GM12873 (cell line): ENCODE measurements around the gene ZDHHC8.

Experiments used
- TF ChIP-seq, protein P1 (sequence below): IDR thresholded peaks from 2 replicates; pipeline ENCODE4 v1.5.1; 2012; ENCODE audit warnings: low read depth, mild to moderate bottlenecking, moderate library complexity, low read length, control low read depth; ENCODE audit not compliant: insufficient read depth; ENCODE audit errors: missing control alignments

Gene ZDHHC8

DNA sequence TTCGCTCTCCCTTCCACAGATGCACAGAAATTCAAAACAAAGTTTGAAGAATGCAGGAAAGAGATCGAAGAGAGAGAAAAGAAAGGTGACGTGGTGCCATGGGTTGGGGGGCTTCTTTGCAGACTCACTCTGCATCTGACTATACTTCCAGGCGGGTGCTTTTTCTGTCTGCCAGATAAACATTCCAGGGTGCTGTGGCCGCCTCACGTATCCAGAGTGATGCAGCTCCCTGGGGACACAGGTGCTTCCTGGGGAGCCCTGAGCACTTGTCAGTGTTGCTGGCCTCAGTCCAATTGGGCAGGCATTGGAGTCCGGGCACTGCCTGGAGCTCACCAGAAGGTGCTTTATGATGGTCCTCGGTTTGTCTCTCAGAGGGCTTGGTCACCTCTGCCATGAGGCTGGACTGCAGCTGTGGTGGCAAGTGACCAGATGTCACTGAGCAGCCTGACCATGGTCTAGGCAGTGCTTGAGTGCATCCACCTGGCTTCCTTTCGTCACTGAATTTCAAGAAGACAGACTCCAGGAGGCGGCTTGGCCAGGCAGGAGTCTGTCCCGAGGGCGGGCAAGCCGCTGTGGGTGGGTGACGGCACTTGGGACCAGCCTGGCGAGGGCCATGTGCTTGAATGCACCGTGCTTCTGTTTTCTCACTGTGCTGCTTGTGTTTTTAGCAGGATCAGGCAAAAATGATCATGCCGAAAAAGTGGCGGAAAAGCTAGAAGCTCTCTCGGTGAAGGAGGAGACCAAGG lies 5.1 kb upstream of the ZDHHC8 start:
- TF ChIP-seq, protein P1, sequence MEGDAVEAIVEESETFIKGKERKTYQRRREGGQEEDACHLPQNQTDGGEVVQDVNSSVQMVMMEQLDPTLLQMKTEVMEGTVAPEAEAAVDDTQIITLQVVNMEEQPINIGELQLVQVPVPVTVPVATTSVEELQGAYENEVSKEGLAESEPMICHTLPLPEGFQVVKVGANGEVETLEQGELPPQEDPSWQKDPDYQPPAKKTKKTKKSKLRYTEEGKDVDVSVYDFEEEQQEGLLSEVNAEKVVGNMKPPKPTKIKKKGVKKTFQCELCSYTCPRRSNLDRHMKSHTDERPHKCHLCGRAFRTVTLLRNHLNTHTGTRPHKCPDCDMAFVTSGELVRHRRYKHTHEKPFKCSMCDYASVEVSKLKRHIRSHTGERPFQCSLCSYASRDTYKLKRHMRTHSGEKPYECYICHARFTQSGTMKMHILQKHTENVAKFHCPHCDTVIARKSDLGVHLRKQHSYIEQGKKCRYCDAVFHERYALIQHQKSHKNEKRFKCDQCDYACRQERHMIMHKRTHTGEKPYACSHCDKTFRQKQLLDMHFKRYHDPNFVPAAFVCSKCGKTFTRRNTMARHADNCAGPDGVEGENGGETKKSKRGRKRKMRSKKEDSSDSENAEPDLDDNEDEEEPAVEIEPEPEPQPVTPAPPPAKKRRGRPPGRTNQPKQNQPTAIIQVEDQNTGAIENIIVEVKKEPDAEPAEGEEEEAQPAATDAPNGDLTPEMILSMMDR, result no peak

DNA sequence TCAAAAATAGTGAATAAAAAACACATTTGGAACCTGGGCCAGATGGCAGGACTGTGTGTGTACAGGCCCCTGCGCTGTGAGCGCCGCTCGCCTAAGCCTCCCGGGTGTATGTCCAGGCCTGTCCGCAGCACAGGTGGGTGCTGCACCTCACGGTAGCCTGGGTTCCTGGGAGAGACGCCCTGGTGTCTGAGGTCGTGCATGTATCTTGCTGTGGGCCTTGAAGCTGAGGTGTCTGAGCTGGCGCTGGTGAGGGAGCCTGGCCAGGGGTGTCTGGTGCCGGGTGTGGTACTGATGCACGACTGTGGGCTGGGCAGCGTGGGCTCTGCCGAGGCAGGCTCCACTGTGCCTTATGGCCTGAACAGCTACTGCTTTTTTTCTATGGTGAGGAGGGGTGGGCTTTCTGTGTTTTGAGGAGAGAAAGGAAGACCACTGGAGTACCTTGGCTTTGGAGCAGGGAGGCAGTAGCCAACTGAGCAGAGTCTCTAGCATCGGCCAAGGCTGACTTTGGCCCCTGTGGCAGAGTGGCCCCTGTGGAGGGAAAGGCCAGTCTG lies 4.2 kb upstream of the ZDHHC8 start:
- TF ChIP-seq, protein P1, result no peak

DNA sequence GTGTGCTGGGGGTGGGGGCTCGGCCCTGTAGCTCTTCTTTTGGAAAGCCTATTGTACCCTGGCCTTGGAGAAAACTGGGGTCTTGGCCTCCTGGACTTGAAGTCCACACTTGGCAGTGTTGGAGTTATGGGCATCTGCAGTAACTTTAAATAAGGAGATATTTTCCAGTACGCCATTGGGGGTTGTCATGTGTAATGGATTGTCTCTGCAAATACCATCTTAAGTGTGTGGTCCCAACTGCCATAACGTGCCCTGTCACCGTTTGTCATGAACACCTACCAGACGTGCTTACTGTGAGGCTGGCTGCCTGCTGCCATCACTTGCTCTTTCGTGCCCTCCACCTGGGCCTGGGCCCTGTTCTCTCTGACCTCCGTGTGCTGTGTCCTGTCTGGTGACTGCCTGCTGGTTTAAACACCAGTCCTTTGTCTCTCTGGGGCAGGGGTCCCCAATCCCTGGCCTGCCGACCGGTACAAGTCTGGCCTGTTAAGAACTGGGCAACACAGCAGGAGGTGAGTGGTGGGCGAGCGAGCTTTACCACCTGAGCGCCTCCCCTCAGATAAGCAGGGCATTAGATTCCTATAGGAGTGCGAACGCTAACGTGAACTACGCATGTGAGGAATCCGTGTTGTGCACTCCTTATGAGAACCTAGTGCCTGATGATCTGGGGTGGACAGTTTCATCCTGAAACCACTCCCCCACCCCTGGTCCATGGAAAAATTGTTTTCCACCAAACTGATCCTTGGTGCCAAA lies 3.6 kb upstream of the ZDHHC8 start:
- TF ChIP-seq, protein P1, result no peak

DNA sequence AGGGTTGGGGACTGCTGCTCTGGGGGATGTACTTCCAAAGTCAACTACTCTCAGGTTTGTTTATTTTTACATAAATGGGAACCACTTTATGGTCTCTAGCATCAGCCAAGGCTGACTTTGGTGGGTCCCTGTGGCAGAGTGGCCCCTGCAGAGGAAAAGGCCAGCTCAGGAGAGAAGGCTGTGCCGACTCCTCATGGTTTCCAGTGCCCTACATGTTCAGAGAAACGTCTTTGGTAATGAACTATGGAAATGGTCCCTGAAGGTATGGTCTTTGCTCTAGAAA lies 3.0 kb upstream of the ZDHHC8 start:
- TF ChIP-seq, protein P1, result no peak

DNA sequence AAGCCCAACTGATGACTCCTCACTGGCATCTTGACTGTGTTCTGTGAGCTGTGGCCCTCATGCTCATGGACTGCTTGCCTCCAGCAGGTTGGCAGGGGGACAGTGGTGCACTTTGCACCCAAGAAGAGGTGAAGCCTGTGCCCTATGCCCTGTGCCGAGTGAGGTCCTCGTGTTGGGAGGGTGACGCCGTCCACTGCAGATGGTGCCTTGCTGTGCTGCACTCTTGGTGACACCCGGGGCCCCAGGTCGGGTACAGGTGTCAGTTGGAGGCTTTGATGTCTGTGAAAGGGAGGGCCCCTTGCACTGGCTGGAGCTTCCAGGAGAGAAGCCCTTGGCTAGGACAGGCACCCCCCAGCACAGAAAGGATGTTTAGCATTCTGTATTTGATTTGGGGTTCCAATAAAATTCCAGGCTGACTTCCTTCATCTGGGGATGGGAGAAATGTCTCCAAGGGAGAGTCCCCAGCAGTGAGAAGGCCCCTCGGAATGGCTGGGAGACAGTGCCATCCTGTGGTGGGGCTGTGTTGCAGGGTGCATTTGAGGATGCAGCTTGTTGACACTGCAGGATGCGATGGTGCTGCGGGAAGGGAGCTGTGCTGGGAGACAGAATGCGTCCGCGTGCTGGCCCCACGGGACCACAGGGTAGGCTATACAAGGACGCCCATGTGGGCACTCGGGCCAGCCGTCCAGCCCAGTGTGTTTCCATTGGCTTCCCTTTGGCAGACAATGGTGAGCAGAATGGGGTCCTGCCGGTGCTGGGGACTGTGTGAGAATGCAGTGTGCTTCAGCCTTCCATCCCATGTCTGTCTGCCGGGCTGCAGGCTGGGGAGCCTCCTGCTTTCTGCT lies 2.5 kb upstream of the ZDHHC8 start:
- TF ChIP-seq, protein P1, result peak; percentile 65

DNA sequence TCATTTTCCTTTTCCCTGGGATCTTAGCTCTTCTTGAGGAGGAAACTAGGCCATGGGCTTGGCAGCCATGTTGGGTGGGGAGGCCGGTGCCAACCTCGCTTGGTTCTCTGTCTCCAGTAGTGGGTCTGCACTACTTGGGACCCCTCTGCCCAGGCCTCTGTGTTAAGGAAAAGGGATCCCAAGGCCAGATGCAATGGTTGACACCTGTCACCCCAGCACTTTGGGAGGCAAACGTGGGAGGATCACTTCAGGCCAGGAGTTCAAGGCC lies 1.9 kb upstream of the ZDHHC8 start:
- TF ChIP-seq, protein P1, result no peak

DNA sequence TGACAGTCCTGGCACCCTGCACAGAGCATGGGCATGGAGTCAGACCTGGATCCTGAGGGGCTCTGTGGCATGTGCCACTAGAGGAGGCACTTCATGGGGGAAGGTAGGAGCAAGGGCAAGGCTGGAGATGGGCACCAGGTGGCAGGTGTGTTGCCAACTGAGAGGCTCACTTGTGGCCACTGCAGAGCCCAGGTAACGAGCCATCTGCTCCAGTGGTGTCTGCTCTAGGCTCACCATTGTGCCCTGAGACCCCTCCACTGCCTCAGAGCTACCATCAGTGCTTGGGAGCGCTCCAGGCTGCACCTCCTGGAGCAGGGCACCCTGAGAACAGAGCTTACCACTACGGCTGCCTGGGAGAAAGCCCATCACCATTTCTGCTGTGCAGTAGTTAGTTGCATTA lies 1.3 kb upstream of the ZDHHC8 start:
- TF ChIP-seq, protein P1, result peak; percentile 26
